Kidney (tissue), 14 donors: Measurements from ENCODE around the gene GUCA1A. TPM values are rescaled to one million over a fixed set of nuclear protein-coding genes. Genes with fewer than 3 reads are reported as not detected.

Experiments
- DNase-seq, 5 donors: peaks; one replicate each; pipeline ENCODE4 v3.0.0-alpha.2; 2013 to 2020
- FAIRE-seq: peaks from 2 replicates; lab custom pipeline; 2012; peaks lifted over from hg19 to GRCh38; lab: Jason Lieb, UNC
- H3K27ac ChIP-seq, 2 donors: one replicate each; pipeline ENCODE4 v1.7.0; 2013; ENCODE audit warnings: low read depth in 2 of 2, low read length in 2 of 2, inconsistent platforms in 1 of 2
- H3K27me3 ChIP-seq: one replicate; pipeline ENCODE4 v1.7.1; 2013; ENCODE audit warnings: low read length, inconsistent platforms; ENCODE audit not compliant: control insufficient read depth, insufficient read depth
- H3K36me3 ChIP-seq, 3 donors: one replicate each; pipeline versions ENCODE4 v1.7.0 to v1.7.1; 2013; ENCODE audit warnings: low read length in 3 of 3, control low read depth in 1 of 3, inconsistent platforms in 1 of 3; ENCODE audit not compliant: insufficient read depth in 3 of 3, control insufficient read depth in 2 of 3
- H3K4me1 ChIP-seq, 3 donors: one replicate each; pipeline versions ENCODE4 v1.7.0 to v1.7.1; 2013; ENCODE audit warnings: low read length in 3 of 3, inconsistent platforms in 1 of 3, low read depth in 1 of 3; ENCODE audit not compliant: control insufficient read depth in 2 of 3, insufficient read depth in 2 of 3
- H3K4me3 ChIP-seq, 3 donors: one replicate each; pipeline versions ENCODE4 v1.7.0 to v1.8.1; 2013; ENCODE audit warnings: low read length in 3 of 3, control low read depth in 1 of 3, inconsistent platforms in 1 of 3
- H3K9ac ChIP-seq, 3 donors: one replicate each; pipeline versions ENCODE4 v1.7.0 to v1.7.1; 2013; ENCODE audit warnings: low read length in 3 of 3, control low read depth in 1 of 3, inconsistent platforms in 1 of 3
- H3K9me3 ChIP-seq, 3 donors: one replicate each; pipeline versions ENCODE4 v1.7.0 to v1.7.1; 2013; ENCODE audit warnings: low read length in 3 of 3, control low read depth in 1 of 3, inconsistent platforms in 1 of 3; ENCODE audit not compliant: control insufficient read depth in 2 of 3, insufficient read depth in 1 of 3
- CTCF ChIP-seq: IDR thresholded peaks from 3 replicates; pipeline ENCODE4 v1.5.1; 2012; ENCODE audit warnings: mild to moderate bottlenecking, moderate library complexity, borderline replicate concordance; ENCODE audit not compliant: insufficient read depth; ENCODE audit errors: extremely low read depth
- intact Hi-C: fragments of 100-400 bp; cut with DNase I; formaldehyde crosslinking; loops from one replicate; pipeline ENCODE4 v1.11.1; 2022
- polyA plus RNA-seq: library from polyadenylated mRNA; stranded (reverse); fragments of 350-450 nt; fragmentation: Illumina TruSeq; extraction: RNeasy Lipid Tissue Mini Kit (QIAGEN cat#74804); gene quantifications from one replicate; pipeline ENCODE4 v1.2.3, GENCODE V29; 2014; ENCODE audit warnings: low read depth, low replicate concordance; ENCODE audit not compliant: insufficient read depth
- total RNA-seq: library from RNA; stranded (reverse); fragmentation: NEBNext Ultra II Directional; extraction: Animal tissue kit (Norgen Biotek cat#: 25700); gene quantifications from one replicate; pipeline ENCODE4 v1.2.1, GENCODE V29; 2021
- donor health status: control.
- donor health status: control.
- donor health status: control.
- donor health status: control.
- donor health status: control.
- donor health status: DM: yes; HTN: yes; CAD: no.
- donor health status: Normal renal cell carcinoma (clear cell type).

The GUCA1A gene
- total and polyA plus RNA-seq, 2 donors from 2014 or later = not detected

DNA sequence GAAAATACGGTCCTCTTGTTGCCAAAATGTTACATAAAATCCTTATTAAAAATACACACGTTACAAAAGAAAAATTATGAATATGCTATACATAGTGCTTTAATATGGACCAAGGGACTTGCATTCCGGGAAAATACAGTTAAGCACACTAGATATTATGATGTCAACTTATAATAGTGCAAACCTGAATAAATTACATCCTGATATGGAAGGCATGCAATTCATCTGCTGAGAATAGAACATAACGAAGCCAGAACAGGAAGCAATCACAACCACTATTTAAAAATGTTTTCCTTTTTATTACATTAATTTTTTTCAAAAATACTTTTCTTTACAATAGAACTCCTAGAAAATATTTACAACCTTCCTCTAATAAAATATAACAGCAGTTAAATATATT, 52.3 kb downstream of the GUCA1A start:
- peaks cover 7 to 18% (median 12%) of the 10 kb centered on the region in 3 donors for H3K4me1 ChIP-seq
- H3K9ac ChIP-seq = no peak overlapping the region
- FAIRE-seq = no peak
- no peak for TF ChIP-seq CTCF
- no peaks in the 10 kb centered on the region for H3K27me3 ChIP-seq
- no peak for DNase-seq
- H3K9me3 ChIP-seq = no peaks in the 10 kb centered on the region
- intact Hi-C loops = no loop called here
- H3K36me3 ChIP-seq = no peaks in the 10 kb centered on the region
- H3K4me3 ChIP-seq = no peak overlapping the region
- H3K27ac ChIP-seq = no peak overlapping the region

DNA sequence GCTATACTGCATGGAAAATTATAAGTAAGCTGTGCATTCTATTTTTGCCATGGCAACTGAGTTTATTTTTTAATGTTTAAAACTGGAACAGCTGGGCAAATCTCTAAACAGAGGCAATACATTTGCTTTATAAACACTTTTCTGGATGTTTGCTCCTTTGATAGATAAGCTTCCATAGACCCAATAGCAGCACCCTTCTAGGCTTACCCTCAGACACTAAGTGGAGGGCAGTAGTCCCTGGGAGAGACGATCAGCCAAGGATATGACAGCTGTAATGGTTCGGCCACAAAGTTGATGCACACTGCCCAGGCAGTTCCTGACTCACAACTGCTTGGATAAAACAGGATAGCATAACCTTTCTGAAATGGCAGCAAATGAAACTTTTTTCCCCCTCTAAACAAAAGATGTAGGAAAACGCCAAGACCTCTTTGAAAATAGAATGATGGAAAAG, 53.0 kb downstream of the GUCA1A start:
- Histone ChIP-seq H3K27me3 (no peaks in the 10 kb centered on the region), H3K36me3 (no peaks in the 10 kb centered on the region), H3K27ac (peak overlapping the region in 1 of 2 donors; percentile 73), H3K4me1 (peaks cover 7 to 18% (median 12%) of the 10 kb centered on the region in 3 donors), H3K4me3 (no peak overlapping the region), H3K9me3 (no peaks in the 10 kb centered on the region), H3K9ac (peak overlapping the region in 1 of 3 donors; percentile 55)
- intact Hi-C loops = no loop called here
- DNase-seq (peak in 2 of 5 donors; percentile 4 to 20), FAIRE-seq (no peak)
- TF ChIP-seq CTCF = no peak

DNA sequence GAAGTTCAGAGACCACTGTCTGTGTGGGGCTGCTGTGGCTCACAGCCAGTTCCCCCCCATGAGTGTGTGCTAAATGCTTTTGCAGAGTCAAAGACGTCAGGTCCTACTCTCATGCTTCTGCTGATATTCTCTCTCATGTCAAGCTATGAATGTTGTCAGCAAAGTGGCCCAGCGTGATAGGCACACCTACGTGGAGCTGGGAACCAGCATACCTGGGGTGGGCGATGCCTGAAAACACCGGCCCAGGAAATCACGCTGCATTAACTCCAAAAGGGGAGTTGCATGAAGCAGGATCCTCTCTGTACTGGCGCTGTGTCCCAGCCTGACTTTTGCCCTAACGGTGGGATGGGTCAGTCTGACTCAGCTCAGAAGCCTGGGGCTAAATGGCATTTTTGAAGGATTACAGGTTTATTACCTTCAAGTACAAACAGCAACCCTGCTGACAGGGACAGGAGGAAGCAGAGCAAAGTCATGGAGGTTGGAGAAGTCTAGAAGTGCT, 53.5 kb downstream of the GUCA1A start:
- TF ChIP-seq CTCF = no peak
- H3K4me3 ChIP-seq = peak overlapping the region in 1 of 3 donors; percentile 23
- peak in 4 of 5 donors; percentile 27 to 86 (median 46) for DNase-seq
- no peaks in the 10 kb centered on the region for H3K9me3 ChIP-seq
- H3K27me3 ChIP-seq = no peaks in the 10 kb centered on the region
- H3K9ac ChIP-seq = peak overlapping the region in 1 of 3 donors; percentile 55
- peaks cover 7 to 18% (median 12%) of the 10 kb centered on the region in 3 donors for H3K4me1 ChIP-seq
- intact Hi-C loops = no loop called here
- H3K36me3 ChIP-seq = no peaks in the 10 kb centered on the region
- peak overlapping the region; percentile 44 to 73 for H3K27ac ChIP-seq
- FAIRE-seq = no peak
